ENCODE data around the gene ALX4.

Gene ALX4

GRCh38 chr11:44318369-44318768 is 8.4 kb upstream of the ALX4 start (continued):
- TF ChIP-seq ZNF501 (tag by site-specific recombination; IDR thresholded peaks at IDR 0.05) = no peak
- no peak for TF ChIP-seq ZNF843 (tag by site-specific recombination; IDR thresholded peaks at IDR 0.05)
- TF ChIP-seq ZBTB10 (tag by site-specific recombination; IDR thresholded peaks at IDR 0.05) = no peak
- no peak for TF ChIP-seq MZF1 (tag by site-specific recombination; IDR thresholded peaks at IDR 0.05; ENCODE audit: borderline replicate concordance)
- no peak for TF ChIP-seq ZNF768 (tag by site-specific recombination; IDR thresholded peaks at IDR 0.05)
- TF ChIP-seq ZNF561 (tag by site-specific recombination; IDR thresholded peaks at IDR 0.05; ENCODE audit: borderline replicate concordance) = no peak
- TF ChIP-seq ZNF302 (tag by site-specific recombination; IDR thresholded peaks at IDR 0.05; ENCODE audit: low read depth) = no peak
- no peak for TF ChIP-seq ZNF677 (tag by site-specific recombination; IDR thresholded peaks at IDR 0.05)
- no peak for TF ChIP-seq KLF17 (tag by site-specific recombination; IDR thresholded peaks at IDR 0.05)

- Histone ChIP-seq H3K4me3 (ENCODE audit: low read depth, low read length) (no peak overlapping the region), H3K9me3 (ENCODE audit: control insufficient read depth, insufficient read depth, low read depth, low read length) (no peaks in the 10 kb centered on the region), H3K27ac (ENCODE audit: extremely low read depth, low read depth, low read length) (no peak overlapping the region), H3K36me3 (ENCODE audit: control insufficient read depth in 2 of 2, insufficient read depth in 1 of 2, low read length in 2 of 2) (no peaks in the 10 kb centered on the region), H3K4me1 (ENCODE audit: control insufficient read depth, insufficient read depth, low read length) (no peaks in the 10 kb centered on the region)
- TF ChIP-seq SCRT2 (tag by site-specific recombination; IDR thresholded peaks at IDR 0.05) (no peak), TSHZ1 (tag by site-specific recombination; IDR thresholded peaks at IDR 0.05; ENCODE audit: borderline replicate concordance) (no peak), ZNF621 (tag by site-specific recombination; IDR thresholded peaks at IDR 0.05) (no peak), ZBTB48 (tag by site-specific recombination; IDR thresholded peaks at IDR 0.05) (no peak), ZNF529 (tag by site-specific recombination; IDR thresholded peaks at IDR 0.05; ENCODE audit: insufficient replicate concordance) (no peak), ZBTB7A (tag by site-specific recombination; IDR thresholded peaks at IDR 0.05; ENCODE audit: low read depth) (no peak), GFI1B (tag by site-specific recombination; IDR thresholded peaks at IDR 0.05) (no peak), ZNF518A (tag by site-specific recombination; conservative IDR thresholded peaks at IDR 0.05; ENCODE audit: low read depth) (no peak)
- ChIA-PET POLR2A (no interaction called here), CTCF (interaction anchor here (0.9 kb wide), 1 partner anchor 9 kb away, joined by 5 read pairs; no protein-coding TSS in a partner anchor)
These were observed 6.8 kb upstream of the ALX4 start for GRCh38 chr11:44316659-44317240.
